HEK293 (cell line): ENCODE results near the gene RTN4RL2.

Source experiments
- KLF8 ChIP-seq: fragments of 450-650 bp; formaldehyde crosslinking; IDR thresholded peaks from 2 replicates; pipeline ENCODE4 v1.5.1; 2016; ENCODE audit warnings: missing biosample characterization, missing genetic modification characterization
- ZBTB17 ChIP-seq: fragments of 450-650 bp; formaldehyde crosslinking; IDR thresholded peaks from 2 replicates; pipeline ENCODE4 v1.5.1; 2016; ENCODE audit warnings: missing biosample characterization, missing genetic modification characterization
- ZBTB21 ChIP-seq: fragments of 450-650 bp; formaldehyde crosslinking; IDR thresholded peaks from 2 replicates; pipeline ENCODE4 v1.5.1; 2017; ENCODE audit warnings: missing biosample characterization, missing genetic modification characterization
- ZBTB44 ChIP-seq: fragments of 450-650 bp; IDR thresholded peaks from 2 replicates; pipeline ENCODE4 v1.5.1; 2018; ENCODE audit warnings: missing biosample characterization, mild to moderate bottlenecking, missing genetic modification characterization
- ZIC2 ChIP-seq: fragments of 450-650 bp; formaldehyde crosslinking; IDR thresholded peaks from 2 replicates; pipeline ENCODE4 v1.5.1; 2016; ENCODE audit warnings: missing biosample characterization, missing genetic modification characterization
- ZNF391 ChIP-seq: fragments of 450-650 bp; formaldehyde crosslinking; IDR thresholded peaks from 2 replicates; pipeline ENCODE4 v1.5.1; 2016; ENCODE audit warnings: low read depth, missing biosample characterization, missing genetic modification characterization, borderline replicate concordance
- ZNF530 ChIP-seq: fragments of 450-650 bp; formaldehyde crosslinking; IDR thresholded peaks from 2 replicates; pipeline ENCODE4 v1.5.1; 2016; ENCODE audit warnings: low read depth, missing biosample characterization, missing genetic modification characterization
- ZNF658 ChIP-seq: fragments of 450-650 bp; formaldehyde crosslinking; IDR thresholded peaks from 2 replicates; pipeline ENCODE4; 2016; ENCODE audit warnings: missing biosample characterization, missing genetic modification characterization
- TF ChIP-seq, protein P1 (sequence below): fragments of 450-650 bp; formaldehyde crosslinking; IDR thresholded peaks from 2 replicates; pipeline ENCODE4 v1.5.1; 2016; ENCODE audit warnings: missing biosample characterization, missing genetic modification characterization
- TF ChIP-seq, protein P2 (sequence below): fragments of 450-650 bp; formaldehyde crosslinking; IDR thresholded peaks from 2 replicates; pipeline ENCODE4 v1.5.1; 2016; ENCODE audit warnings: missing biosample characterization, missing genetic modification characterization
- TF ChIP-seq, protein P3 (sequence below): fragments of 450-650 bp; formaldehyde crosslinking; IDR thresholded peaks from 2 replicates; pipeline ENCODE4 v1.5.1; 2016; ENCODE audit warnings: missing biosample characterization, missing genetic modification characterization, low read depth
- TF ChIP-seq, protein P4 (sequence below): fragments of 450-650 bp; formaldehyde crosslinking; IDR thresholded peaks from 2 replicates; pipeline ENCODE4 v1.5.1; 2016; ENCODE audit warnings: missing biosample characterization, missing genetic modification characterization
- TF ChIP-seq, protein P5 (sequence below): fragments of 450-650 bp; formaldehyde crosslinking; optimal IDR thresholded peaks from 2 replicates; pipeline ENCODE3; 2016; ENCODE audit warnings: missing biosample characterization, mild to moderate bottlenecking, missing genetic modification characterization

DNA sequence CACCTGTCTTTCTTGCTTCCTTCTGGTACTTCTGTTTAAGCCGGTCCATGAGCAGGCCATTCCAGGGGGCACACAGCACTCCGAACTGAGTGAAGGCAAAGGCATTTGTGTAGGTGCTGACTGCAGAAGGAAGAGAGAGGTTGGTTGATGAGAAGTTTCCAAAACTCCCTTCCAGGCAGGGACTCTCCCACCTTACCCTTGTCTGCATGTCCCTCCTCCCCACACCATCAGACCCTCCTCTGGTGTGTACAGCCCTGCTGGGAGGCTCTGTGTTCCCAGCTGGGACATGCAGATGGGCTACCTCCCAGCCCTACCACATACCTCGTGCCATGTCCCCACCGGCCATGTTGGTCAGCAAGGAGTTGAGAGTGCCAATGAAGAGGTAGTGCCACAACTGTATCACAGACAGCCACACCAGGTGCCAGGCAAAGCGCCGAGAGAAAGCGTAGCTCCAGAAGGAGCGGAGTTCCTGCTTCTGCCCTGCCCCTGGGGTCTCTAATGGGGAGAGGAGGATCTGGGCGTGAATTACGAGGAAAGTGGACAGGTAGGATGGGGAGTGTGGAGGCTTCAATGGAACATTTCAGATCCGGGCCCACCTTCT, 45.6 kb upstream of the RTN4RL2 start:
- TF ChIP-seq ZBTB44 (tag by site-specific recombination), result no peak
- TF ChIP-seq, protein P1, sequence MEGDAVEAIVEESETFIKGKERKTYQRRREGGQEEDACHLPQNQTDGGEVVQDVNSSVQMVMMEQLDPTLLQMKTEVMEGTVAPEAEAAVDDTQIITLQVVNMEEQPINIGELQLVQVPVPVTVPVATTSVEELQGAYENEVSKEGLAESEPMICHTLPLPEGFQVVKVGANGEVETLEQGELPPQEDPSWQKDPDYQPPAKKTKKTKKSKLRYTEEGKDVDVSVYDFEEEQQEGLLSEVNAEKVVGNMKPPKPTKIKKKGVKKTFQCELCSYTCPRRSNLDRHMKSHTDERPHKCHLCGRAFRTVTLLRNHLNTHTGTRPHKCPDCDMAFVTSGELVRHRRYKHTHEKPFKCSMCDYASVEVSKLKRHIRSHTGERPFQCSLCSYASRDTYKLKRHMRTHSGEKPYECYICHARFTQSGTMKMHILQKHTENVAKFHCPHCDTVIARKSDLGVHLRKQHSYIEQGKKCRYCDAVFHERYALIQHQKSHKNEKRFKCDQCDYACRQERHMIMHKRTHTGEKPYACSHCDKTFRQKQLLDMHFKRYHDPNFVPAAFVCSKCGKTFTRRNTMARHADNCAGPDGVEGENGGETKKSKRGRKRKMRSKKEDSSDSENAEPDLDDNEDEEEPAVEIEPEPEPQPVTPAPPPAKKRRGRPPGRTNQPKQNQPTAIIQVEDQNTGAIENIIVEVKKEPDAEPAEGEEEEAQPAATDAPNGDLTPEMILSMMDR (tag by site-specific recombination), result no peak
- no peak for TF ChIP-seq ZBTB21 (tag by site-specific recombination)
- no peak for TF ChIP-seq ZNF530 (tag by site-specific recombination)
- TF ChIP-seq ZNF391 (tag by site-specific recombination), result no peak
- no peak for TF ChIP-seq KLF8
- no peak for TF ChIP-seq ZIC2 (tag by site-specific recombination)
- TF ChIP-seq, protein P2, sequence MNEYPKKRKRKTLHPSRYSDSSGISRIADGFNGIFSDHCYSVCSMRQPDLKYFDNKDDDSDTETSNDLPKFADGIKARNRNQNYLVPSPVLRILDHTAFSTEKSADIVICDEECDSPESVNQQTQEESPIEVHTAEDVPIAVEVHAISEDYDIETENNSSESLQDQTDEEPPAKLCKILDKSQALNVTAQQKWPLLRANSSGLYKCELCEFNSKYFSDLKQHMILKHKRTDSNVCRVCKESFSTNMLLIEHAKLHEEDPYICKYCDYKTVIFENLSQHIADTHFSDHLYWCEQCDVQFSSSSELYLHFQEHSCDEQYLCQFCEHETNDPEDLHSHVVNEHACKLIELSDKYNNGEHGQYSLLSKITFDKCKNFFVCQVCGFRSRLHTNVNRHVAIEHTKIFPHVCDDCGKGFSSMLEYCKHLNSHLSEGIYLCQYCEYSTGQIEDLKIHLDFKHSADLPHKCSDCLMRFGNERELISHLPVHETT, result no peak
- TF ChIP-seq, protein P3, sequence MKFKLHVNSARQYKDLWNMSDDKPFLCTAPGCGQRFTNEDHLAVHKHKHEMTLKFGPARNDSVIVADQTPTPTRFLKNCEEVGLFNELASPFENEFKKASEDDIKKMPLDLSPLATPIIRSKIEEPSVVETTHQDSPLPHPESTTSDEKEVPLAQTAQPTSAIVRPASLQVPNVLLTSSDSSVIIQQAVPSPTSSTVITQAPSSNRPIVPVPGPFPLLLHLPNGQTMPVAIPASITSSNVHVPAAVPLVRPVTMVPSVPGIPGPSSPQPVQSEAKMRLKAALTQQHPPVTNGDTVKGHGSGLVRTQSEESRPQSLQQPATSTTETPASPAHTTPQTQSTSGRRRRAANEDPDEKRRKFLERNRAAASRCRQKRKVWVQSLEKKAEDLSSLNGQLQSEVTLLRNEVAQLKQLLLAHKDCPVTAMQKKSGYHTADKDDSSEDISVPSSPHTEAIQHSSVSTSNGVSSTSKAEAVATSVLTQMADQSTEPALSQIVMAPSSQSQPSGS, result no peak
- no peak for TF ChIP-seq ZNF658 (tag by site-specific recombination)
- no peak for TF ChIP-seq ZBTB17
- TF ChIP-seq, protein P4, sequence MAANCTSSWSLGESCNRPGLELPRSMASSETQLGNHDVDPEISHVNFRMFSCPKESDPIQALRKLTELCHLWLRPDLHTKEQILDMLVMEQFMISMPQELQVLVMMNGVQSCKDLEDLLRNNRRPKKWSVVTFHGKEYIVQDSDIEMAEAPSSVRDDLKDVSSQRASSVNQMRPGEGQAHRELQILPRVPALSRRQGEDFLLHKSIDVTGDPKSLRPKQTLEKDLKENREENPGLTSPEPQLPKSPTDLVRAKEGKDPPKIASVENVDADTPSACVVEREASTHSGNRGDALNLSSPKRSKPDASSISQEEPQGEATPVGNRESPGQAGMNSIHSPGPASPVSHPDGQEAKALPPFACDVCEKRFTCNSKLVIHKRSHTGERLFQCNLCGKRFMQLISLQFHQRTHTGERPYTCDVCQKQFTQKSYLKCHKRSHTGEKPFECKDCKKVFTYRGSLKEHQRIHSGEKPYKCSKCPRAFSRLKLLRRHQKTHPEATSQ, result no peak
- TF ChIP-seq, protein P5, sequence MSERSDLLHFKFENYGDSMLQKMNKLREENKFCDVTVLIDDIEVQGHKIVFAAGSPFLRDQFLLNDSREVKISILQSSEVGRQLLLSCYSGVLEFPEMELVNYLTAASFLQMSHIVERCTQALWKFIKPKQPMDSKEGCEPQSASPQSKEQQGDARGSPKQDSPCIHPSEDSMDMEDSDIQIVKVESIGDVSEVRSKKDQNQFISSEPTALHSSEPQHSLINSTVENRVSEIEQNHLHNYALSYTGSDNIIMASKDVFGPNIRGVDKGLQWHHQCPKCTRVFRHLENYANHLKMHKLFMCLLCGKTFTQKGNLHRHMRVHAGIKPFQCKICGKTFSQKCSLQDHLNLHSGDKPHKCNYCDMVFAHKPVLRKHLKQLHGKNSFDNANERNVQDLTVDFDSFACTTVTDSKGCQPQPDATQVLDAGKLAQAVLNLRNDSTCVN, result no peak
